22Rv1 (cell line): ENCODE data around the gene TRAF3IP3.

Experiments
- CTCF ChIP-seq: fragments of 450-650 bp; IDR thresholded peaks from 2 replicates; pipeline ENCODE4 v1.5.1; 2017; ENCODE audit warnings: mild to moderate bottlenecking
- ZFX ChIP-seq: fragments of 450-650 bp; IDR thresholded peaks from 2 replicates; pipeline ENCODE4 v1.6.1; 2017; ENCODE audit warnings: antibody characterized with exemption, borderline replicate concordance

- TF ChIP-seq CTCF (no peak), ZFX (no peak)
Observed at GRCh38 chr1:209738270-209738669, 17.6 kb upstream of the TRAF3IP3 start.
